Gastroesophageal sphincter (tissue), 4 donors: ENCODE results near the gene KRIT1. TPM values are rescaled to one million over a fixed set of nuclear protein-coding genes. Genes with fewer than 3 reads are reported as not detected.

ENCODE experiments used
- ATAC-seq: fragments of 150-250 bp; one replicate; pipeline ENCODE4 v1.9.1; 2016; ENCODE audit warnings: mild to moderate bottlenecking, moderate library complexity
- H3K27ac ChIP-seq, 4 donors: fragments of 200-600 bp; sonication (generic) in 3 of 4; 1 replicate in 3 of 4; 2 replicates in 1 of 4; pipeline ENCODE4 v1.5.1; 2016 to 2019
- H3K27me3 ChIP-seq: fragments of 200-600 bp; sonication (generic); one replicate; pipeline ENCODE4 v1.5.1; 2019
- H3K36me3 ChIP-seq, 2 donors: fragments of 200-600 bp; sonication (generic); one replicate each; pipeline ENCODE4 v1.5.1; 2019; ENCODE audit warnings: control low read depth in 1 of 2
- H3K4me1 ChIP-seq, 3 donors: fragments of 200-600 bp; sonication (generic); 1 replicate in 2 of 3; 2 replicates in 1 of 3; pipeline ENCODE4 v1.5.1; 2016 to 2019; ENCODE audit warnings: control low read depth in 2 of 3
- H3K4me3 ChIP-seq, 2 donors: fragments of 200-600 bp; sonication (generic); one replicate each; pipeline ENCODE4 v1.5.1; 2019; ENCODE audit warnings: mild to moderate bottlenecking in 1 of 2, moderate library complexity in 1 of 2
- H3K9me3 ChIP-seq, 3 donors: fragments of 200-600 bp; sonication (generic); one replicate each; pipeline ENCODE4 v1.5.1; 2017 to 2019; ENCODE audit warnings: control low read depth in 2 of 3
- EP300 ChIP-seq: sonication (generic); formaldehyde crosslinking; IDR thresholded peaks from one replicate; pipeline ENCODE4 v1.6.1; 2017; ENCODE audit warnings: antibody characterized with exemption, mild to moderate bottlenecking
- POLR2A ChIP-seq, 2 donors: fragments of 450-650 bp; IDR thresholded peaks; one replicate each; pipeline ENCODE4 v1.6.1; 2017; ENCODE audit warnings: antibody characterized with exemption in 2 of 2, mild to moderate bottlenecking in 2 of 2, moderate library complexity in 1 of 2
- POLR2AphosphoS5 ChIP-seq: sonication (generic); formaldehyde crosslinking; IDR thresholded peaks from one replicate; pipeline ENCODE4 v1.6.1; 2017; ENCODE audit warnings: antibody characterized with exemption
- WGBS, 2 donors: methylation state at CpG; one replicate each; pipeline ENCODE4 v1.1.5; 2018; ENCODE audit warnings: low coverage in 1 of 2; 5-methylcytosine and 5-hydroxymethylcytosine counted together
- total RNA-seq, 4 donors: library from RNA; depleted of rRNA; stranded (reverse); fragments of >200 nt; gene quantifications; one replicate each; pipeline ENCODE4 v1.1.0, GENCODE V29; 2016
- TF ChIP-seq, protein P1 (sequence below), 4 experiments: fragments of 200-600 bp in 2 of 4; fragments of 450-650 bp in 2 of 4; sonication (generic) in 1 of 4; IDR thresholded peaks; one replicate each; pipeline ENCODE4 v1.5.1; 2017 to 2019; ENCODE audit warnings: antibody characterized with exemption in 4 of 4, mild to moderate bottlenecking in 2 of 4, moderate library complexity in 2 of 4

The KRIT1 gene
- 10 to 100 TPM; 37.1 to 74.2 (median 66.3) TPM for total RNA-seq

- peak; percentile 81 for TF ChIP-seq POLR2AphosphoS5
- TF ChIP-seq, protein P1, sequence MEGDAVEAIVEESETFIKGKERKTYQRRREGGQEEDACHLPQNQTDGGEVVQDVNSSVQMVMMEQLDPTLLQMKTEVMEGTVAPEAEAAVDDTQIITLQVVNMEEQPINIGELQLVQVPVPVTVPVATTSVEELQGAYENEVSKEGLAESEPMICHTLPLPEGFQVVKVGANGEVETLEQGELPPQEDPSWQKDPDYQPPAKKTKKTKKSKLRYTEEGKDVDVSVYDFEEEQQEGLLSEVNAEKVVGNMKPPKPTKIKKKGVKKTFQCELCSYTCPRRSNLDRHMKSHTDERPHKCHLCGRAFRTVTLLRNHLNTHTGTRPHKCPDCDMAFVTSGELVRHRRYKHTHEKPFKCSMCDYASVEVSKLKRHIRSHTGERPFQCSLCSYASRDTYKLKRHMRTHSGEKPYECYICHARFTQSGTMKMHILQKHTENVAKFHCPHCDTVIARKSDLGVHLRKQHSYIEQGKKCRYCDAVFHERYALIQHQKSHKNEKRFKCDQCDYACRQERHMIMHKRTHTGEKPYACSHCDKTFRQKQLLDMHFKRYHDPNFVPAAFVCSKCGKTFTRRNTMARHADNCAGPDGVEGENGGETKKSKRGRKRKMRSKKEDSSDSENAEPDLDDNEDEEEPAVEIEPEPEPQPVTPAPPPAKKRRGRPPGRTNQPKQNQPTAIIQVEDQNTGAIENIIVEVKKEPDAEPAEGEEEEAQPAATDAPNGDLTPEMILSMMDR (IDR thresholded peaks at IDR 0.05): peak in 2 of 4 experiments; percentile 36 to 63
- TF ChIP-seq EP300: no peak
- TF ChIP-seq POLR2A (IDR thresholded peaks at IDR 0.05): peak; percentile 36 to 48
- H3K9me3 ChIP-seq: no peaks in the 10 kb centered on the region
- peaks cover 2 to 8% of the 10 kb centered on the region in 2 donors for H3K36me3 ChIP-seq
- peak within 1 kb of the TSS; percentile 82 to 93 (median 92) for H3K27ac ChIP-seq
- peak within 1 kb of the TSS; percentile 87 to 91 for H3K4me3 ChIP-seq
- peaks cover 4 to 48% (median 17%) of the 10 kb centered on the region in 3 donors for H3K4me1 ChIP-seq
- 0% methylated on average over 8 of the region's 71 CpGs; no CpG with 5 or more reads in 1 of the 2 donors for WGBS, 2 donors
- no peaks in the 10 kb centered on the region for H3K27me3 ChIP-seq
- ATAC-seq: peak; percentile 91
Observed at GRCh38 chr7:92245487-92246359, at the start of gene KRIT1, which contains the start of gene ANKIB1. Gene KRIT1, minus strand, starts transcription at chr7:92245914. Its CDS starts 3,779 bp downstream, at chr7:92242135. Gene ANKIB1, plus strand, starts transcription at chr7:92245974. Its CDS starts 49,005 bp downstream, at chr7:92294979.

DNA sequence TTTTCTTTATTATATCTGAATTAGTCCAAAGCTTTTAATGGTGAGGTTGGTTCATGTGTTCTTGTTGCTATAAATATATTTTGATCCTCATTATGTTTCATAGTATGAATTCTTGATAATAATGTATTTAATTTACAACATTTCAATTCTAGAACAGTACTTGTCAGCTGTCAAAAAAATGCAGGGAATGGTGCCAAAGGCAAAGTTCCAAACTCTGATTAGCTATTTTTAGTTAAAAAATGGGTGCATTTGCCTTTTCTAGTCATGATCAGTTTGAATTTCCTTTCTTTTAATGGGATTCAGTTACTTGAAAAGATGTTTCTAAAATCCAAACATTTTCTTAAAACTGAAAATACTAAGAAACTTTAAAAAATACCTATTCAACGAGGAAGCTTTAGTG is 49.7 kb upstream of the KRIT1 start:
- Histone ChIP-seq H3K4me1 (peaks cover 0 to 4% (median 0%) of the 10 kb centered on the region in 3 donors), H3K27me3 (no peaks in the 10 kb centered on the region), H3K27ac (no peak overlapping the region), H3K36me3 (peaks cover 0 to 9% of the 10 kb centered on the region in 2 donors), H3K4me3 (no peak overlapping the region), H3K9me3 (no peaks in the 10 kb centered on the region)
- no peak for TF ChIP-seq EP300
- no peak for TF ChIP-seq POLR2AphosphoS5
- TF ChIP-seq, protein P1 (IDR thresholded peaks at IDR 0.05): no peak
- TF ChIP-seq POLR2A (IDR thresholded peaks at IDR 0.05): no peak
- ATAC-seq: no peak
- 32 to 33% methylated on average over 1 of the region's 1 CpG for WGBS, 2 donors

DNA sequence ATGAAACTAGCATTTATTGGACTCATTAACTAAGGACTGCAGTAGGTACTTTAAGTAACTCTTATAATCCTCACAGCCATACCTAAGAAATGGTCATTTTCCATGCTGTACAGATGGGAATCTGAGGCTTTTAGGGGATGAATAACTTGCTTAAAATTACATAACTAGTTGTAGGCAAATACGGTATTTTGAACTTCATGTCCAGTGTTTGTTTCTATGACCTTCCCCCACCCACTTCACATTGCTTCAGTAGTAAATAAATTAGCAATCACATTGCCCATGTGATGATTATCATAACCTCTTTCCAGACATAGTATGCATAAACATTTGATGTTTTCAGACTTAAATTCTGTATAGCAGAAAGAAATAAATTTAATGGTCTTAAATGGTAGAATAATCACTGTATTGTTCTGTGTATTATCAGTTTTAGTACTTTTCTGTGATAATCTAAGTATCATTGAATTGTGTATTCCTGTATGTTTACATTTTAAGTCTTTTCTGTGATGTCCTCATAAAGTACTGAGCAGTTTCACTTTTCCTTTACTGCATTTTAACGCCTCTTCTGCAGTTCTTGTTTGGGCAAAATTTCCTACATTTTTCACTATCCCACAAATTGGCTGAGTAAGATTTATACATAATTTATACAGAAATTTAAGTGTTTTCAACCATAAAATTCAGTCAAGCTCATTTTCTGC is 48.3 kb upstream of the KRIT1 start:
- TF ChIP-seq, protein P1 (IDR thresholded peaks at IDR 0.05): no peak
- TF ChIP-seq EP300 (no peak), POLR2AphosphoS5 (no peak), POLR2A (IDR thresholded peaks at IDR 0.05) (no peak)
- peak overlapping the region; percentile 10 to 12 for H3K4me3 ChIP-seq
- H3K9me3 ChIP-seq: no peaks in the 10 kb centered on the region
- ATAC-seq: no peak
- no peak overlapping the region for H3K27ac ChIP-seq
- H3K36me3 ChIP-seq: peaks cover 0 to 6% of the 10 kb centered on the region in 2 donors
- H3K27me3 ChIP-seq: no peaks in the 10 kb centered on the region
- H3K4me1 ChIP-seq: peaks cover 0 to 4% (median 0%) of the 10 kb centered on the region in 3 donors
- 51 to 53% methylated on average over 2 of the region's 2 CpGs for WGBS, 2 donors

GRCh38 chr7:92292981-92293380 is 47.3 kb upstream of the KRIT1 start:
- no peaks in the 10 kb centered on the region for H3K9me3 ChIP-seq
- WGBS, 2 donors: 83 to 90% methylated on average over 3 of the region's 3 CpGs
- no peak for TF ChIP-seq EP300
- TF ChIP-seq, protein P1 (IDR thresholded peaks at IDR 0.05): no peak

More at GRCh38 chr7:92292981-92293380, 47.3 kb upstream of the KRIT1 start:
- peaks cover 0 to 6% of the 10 kb centered on the region in 2 donors for H3K36me3 ChIP-seq
- H3K4me1 ChIP-seq: peaks cover 0 to 4% (median 0%) of the 10 kb centered on the region in 3 donors
- no peak for ATAC-seq
- no peak overlapping the region for H3K27ac ChIP-seq
- no peak overlapping the region for H3K4me3 ChIP-seq
- no peaks in the 10 kb centered on the region for H3K27me3 ChIP-seq
